ES-I3 (cell line): Measurements from ENCODE around the gene SERPINB6.
A peak's percentile ranks its signal among the peaks of the same experiment; 100 is the strongest.
"Not testable (repeated sequence)": the region's sequence is repeated elsewhere in the genome, so short reads cannot be mapped to it uniquely, and the experiment has no call there.

Experiments
- H3K36me3 ChIP-seq: 2 replicates; pipeline ENCODE4 v1.6.1; 2013; ENCODE audit warnings: mild to moderate bottlenecking, low read length, control low read depth, moderate library complexity; ENCODE audit not compliant: insufficient read depth
- H3K4me1 ChIP-seq: 2 replicates; pipeline ENCODE4 v1.6.1; 2013; ENCODE audit warnings: mild to moderate bottlenecking, control low read depth, low read length; ENCODE audit not compliant: insufficient read depth
- H3K9ac ChIP-seq: 2 replicates; pipeline ENCODE4 v1.6.1; 2013; ENCODE audit warnings: low read depth, mild to moderate bottlenecking, low read length, moderate library complexity
- H3K9me3 ChIP-seq: 2 replicates; pipeline ENCODE4 v1.6.1; 2013; ENCODE audit warnings: mild to moderate bottlenecking, low read length, moderate library complexity; ENCODE audit not compliant: control insufficient read depth, insufficient read depth

Gene SERPINB6

GRCh38 chr6:3007571-3007970 lies 36.2 kb upstream of the SERPINB6 start:
- Histone ChIP-seq H3K9ac (no peak overlapping the region), H3K9me3 (peaks cover 21% of the 10 kb centered on the region), H3K4me1 (no peaks in the 10 kb centered on the region; the same call in 1 of the 2 replicates), H3K36me3 (peaks cover 61% of the 10 kb centered on the region)

- H3K36me3 ChIP-seq: peaks cover 53% of the 10 kb centered on the region
- peaks cover 16% of the 10 kb centered on the region for H3K9me3 ChIP-seq
- H3K9ac ChIP-seq: no peak overlapping the region
- H3K4me1 ChIP-seq: peaks cover 3% of the 10 kb centered on the region; the same call in 1 of the 2 replicates
Observed at GRCh38 chr6:3006476-3006875, 35.1 kb upstream of the SERPINB6 start.

DNA sequence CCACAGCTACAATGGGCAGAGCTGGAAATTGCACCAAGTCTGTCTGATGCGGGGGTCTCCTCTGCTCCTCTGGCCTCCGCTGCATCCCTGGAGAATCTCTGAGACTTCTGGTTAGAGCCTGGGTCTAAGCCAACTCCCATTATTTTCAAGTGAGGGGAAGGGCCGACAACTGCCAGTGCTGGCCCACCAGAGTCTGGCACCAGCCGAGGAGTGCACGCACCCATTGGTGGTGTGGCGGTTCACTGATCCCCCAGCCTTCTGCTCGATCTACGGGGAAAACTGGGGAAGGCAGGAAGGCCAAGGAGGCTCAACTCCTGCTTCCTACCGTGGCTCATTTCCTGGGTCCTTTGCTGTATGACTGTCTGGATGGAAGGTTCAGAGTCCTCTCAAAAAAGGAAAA lies 34.5 kb upstream of the SERPINB6 start:
- no peak overlapping the region for H3K9ac ChIP-seq
- H3K4me1 ChIP-seq: peaks cover 6% of the 10 kb centered on the region; the same call in 1 of the 2 replicates
- peaks cover 11% of the 10 kb centered on the region for H3K9me3 ChIP-seq
- H3K36me3 ChIP-seq: peaks cover 48% of the 10 kb centered on the region

GRCh38 chr6:3005077-3005476 lies 33.7 kb upstream of the SERPINB6 start:
- Histone ChIP-seq H3K36me3 (peaks cover 40% of the 10 kb centered on the region), H3K9me3 (peaks cover 3% of the 10 kb centered on the region; the same call in 1 of the 2 replicates), H3K4me1 (peaks cover 6% of the 10 kb centered on the region; the same call in 1 of the 2 replicates), H3K9ac (no peak overlapping the region)

DNA sequence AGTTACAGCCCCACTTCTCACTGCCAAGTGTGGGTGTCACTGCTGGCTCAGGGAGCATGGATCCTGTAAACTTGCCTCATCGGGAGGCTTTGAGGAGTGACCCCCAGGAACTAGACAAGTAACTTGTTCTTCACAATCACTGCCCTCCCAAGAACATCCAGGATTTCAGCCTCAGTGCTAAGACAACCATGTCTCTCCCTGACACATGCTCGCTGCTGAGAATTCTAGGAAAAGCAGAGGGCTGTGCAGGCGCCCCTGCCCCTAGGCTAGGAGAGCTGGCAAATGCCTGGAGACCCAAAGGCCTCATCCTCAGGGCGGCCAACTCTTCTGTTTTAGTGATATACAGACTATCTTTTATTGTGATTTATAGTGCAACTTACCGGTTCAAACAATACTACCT lies 31.9 kb upstream of the SERPINB6 start:
- not testable (repeated sequence) for H3K9me3 ChIP-seq, H3K9ac ChIP-seq, H3K4me1 ChIP-seq
- peaks cover 33% of the 10 kb centered on the region for H3K36me3 ChIP-seq

GRCh38 chr6:3001773-3002293 lies 30.5 kb upstream of the SERPINB6 start:
- Histone ChIP-seq H3K9me3 (no peaks in the 10 kb centered on the region), H3K36me3 (peaks cover 26% of the 10 kb centered on the region), H3K4me1 (0 out of 2 replicates have a peak, but pooled peaks cover 6% of the 10 kb centered on the region), H3K9ac (no peak overlapping the region)

- H3K4me1 ChIP-seq: 0 out of 2 replicates have a peak, but pooled peaks cover 6% of the 10 kb centered on the region
- no peak overlapping the region; the same call in 1 of the 2 replicates for H3K9ac ChIP-seq
- peaks cover 20% of the 10 kb centered on the region for H3K36me3 ChIP-seq
- H3K9me3 ChIP-seq: no peaks in the 10 kb centered on the region
Observed at GRCh38 chr6:3001146-3001772, 29.9 kb upstream of the SERPINB6 start.

GRCh38 chr6:2999618-3000557 lies 28.5 kb upstream of the SERPINB6 start, which contains the start of gene NQO2:
Gene NQO2 (plus strand): TSS chr6:2999894. CDS start chr6:3006553, 6,659 bp downstream.
- Histone ChIP-seq H3K36me3 (peaks cover 6% of the 10 kb centered on the region), H3K4me1 (0 out of 2 replicates have a peak, but pooled peaks cover 6% of the 10 kb centered on the region), H3K9ac (peak within 1 kb of the TSS; percentile 78), H3K9me3 (no peaks in the 10 kb centered on the region)

DNA sequence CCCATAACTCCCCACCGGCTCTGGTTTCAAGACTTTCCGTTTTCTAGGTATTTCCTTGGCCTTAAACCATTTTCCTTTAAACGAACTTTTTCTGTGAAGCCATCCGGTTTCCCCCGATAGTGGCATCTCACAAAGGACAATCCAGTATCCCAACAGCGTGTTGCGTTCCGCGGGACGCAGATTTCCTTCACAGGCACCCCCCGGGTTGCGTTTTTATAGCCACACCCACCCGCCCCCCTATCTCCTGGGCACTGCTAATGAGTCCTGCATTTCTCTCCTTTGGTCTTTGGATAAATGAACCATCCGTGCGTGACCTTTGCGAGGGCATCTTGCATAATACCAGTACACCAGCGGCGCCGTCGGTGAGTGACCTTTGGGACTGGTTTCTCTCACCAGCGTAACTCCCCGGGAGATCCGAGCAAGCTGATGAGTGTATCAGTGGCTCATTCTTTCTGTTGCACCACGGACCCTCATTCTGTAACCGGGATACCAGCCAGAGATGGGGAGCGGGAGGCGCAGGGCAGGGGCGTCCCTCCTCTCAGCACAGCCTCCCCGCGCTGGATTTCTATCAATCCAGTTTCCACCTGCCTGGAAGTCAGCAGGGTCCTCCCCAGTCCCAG lies 27.7 kb upstream of the SERPINB6 start:
- no peaks in the 10 kb centered on the region for H3K9me3 ChIP-seq
- H3K4me1 ChIP-seq: 0 out of 2 replicates have a peak, but pooled peaks cover 6% of the 10 kb centered on the region
- H3K9ac ChIP-seq: peak overlapping the region; percentile 71
- peaks cover 4% of the 10 kb centered on the region for H3K36me3 ChIP-seq

GRCh38 chr6:2998249-2998997 lies 27.1 kb upstream of the SERPINB6 start:
- not testable (repeated sequence) for H3K36me3 ChIP-seq, H3K4me1 ChIP-seq, H3K9me3 ChIP-seq
- H3K9ac ChIP-seq: peak overlapping the region; percentile 71; the same call in 1 of the 2 replicates

GRCh38 chr6:2993755-2994317 lies 22.5 kb upstream of the SERPINB6 start:
- Histone ChIP-seq H3K4me1 (peaks cover 3% of the 10 kb centered on the region; the same call in 1 of the 2 replicates), H3K36me3 (no peaks in the 10 kb centered on the region), H3K9me3 (no peaks in the 10 kb centered on the region), H3K9ac (no peak overlapping the region)

DNA sequence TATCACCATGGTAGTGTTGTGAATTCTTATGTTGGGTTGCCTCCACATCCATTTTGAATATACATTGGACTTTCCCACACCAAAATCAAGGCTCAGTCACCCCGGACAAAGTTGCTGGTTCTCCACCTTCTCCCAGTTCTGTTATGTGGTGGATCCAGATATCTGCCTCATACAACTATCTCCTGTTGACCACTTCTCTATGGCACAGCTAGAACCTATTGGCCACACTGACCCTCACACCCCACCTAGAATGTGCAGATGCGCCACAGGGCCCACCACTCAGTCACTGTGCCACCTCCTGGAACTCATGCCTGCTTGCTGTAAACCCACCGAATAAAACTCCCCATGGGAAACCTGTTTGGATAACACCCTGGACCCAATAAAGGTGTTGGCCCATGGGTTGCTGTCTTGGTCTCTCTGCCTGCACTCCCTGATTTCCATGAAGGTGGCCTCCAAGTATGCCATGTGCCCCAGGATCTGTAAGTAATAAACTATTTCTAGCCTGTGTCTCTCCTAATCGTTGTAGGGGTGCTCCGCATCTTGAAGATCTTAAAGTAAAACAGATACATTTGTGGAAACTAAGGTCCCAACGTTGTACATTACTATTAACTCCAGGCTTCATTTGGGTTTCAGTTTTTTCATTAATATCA lies 21.1 kb upstream of the SERPINB6 start:
- Histone ChIP-seq H3K9me3 (no peaks in the 10 kb centered on the region), H3K9ac (no peak overlapping the region), H3K4me1 (peaks cover 7% of the 10 kb centered on the region), H3K36me3 (no peaks in the 10 kb centered on the region)
